MM.1S (cell line): ENCODE measurements around the gene SH3PXD2B.

Experiments
- EZH2 ChIP-seq: fragments of 300-600 bp; sonication (generic); optimal IDR thresholded peaks from 2 replicates; pipeline ENCODE3; 2017; ENCODE audit warnings: low read depth, mild to moderate bottlenecking, antibody characterized with exemption, low read length, mixed read lengths
- TF ChIP-seq, protein P1 (sequence below): fragments of 300-600 bp; sonication (generic); IDR thresholded peaks from 2 replicates; pipeline ENCODE4 v1.5.1; 2016; ENCODE audit warnings: antibody characterized with exemption, low read length, mixed read lengths

DNA sequence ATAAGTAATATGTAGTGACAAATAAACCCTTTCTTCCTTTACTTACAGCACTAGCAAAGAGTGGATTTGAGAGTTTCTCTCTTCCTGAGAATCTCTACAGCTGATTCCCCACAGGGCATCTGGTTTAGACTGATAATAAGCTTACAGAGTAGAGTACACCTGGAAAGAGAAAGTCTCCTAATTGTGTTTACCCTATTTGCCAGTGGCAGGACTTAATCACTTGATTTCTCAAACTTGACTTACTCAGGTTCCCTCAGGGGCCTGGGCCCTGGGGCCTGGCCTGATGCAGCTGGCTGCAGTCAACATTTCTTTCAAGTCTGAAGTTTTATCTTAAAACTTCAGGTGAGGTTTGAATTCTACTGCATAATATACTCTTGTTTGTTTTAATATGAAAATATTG is 132.7 kb downstream of the SH3PXD2B start:
- no peak for TF ChIP-seq EZH2
- TF ChIP-seq, protein P1, sequence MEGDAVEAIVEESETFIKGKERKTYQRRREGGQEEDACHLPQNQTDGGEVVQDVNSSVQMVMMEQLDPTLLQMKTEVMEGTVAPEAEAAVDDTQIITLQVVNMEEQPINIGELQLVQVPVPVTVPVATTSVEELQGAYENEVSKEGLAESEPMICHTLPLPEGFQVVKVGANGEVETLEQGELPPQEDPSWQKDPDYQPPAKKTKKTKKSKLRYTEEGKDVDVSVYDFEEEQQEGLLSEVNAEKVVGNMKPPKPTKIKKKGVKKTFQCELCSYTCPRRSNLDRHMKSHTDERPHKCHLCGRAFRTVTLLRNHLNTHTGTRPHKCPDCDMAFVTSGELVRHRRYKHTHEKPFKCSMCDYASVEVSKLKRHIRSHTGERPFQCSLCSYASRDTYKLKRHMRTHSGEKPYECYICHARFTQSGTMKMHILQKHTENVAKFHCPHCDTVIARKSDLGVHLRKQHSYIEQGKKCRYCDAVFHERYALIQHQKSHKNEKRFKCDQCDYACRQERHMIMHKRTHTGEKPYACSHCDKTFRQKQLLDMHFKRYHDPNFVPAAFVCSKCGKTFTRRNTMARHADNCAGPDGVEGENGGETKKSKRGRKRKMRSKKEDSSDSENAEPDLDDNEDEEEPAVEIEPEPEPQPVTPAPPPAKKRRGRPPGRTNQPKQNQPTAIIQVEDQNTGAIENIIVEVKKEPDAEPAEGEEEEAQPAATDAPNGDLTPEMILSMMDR: no peak
